HEK293 (cell line): ENCODE results near the gene AXDND1.

Experiments
- CTCF ChIA-PET: fragments of 350-600 bp; formaldehyde crosslinking; extraction: SDS; loops from one replicate; lab custom pipeline; 2021; ENCODE audit warnings: antibody characterized with exemption; lab: Yijun Ruan, JAX
- POLR2A ChIA-PET: fragments of 300-600 bp; formaldehyde crosslinking; extraction: SDS; loops from one replicate; lab custom pipeline; 2020; ENCODE audit warnings: antibody characterized with exemption, inconsistent platforms; lab: Yijun Ruan, JAX
- H3K27ac ChIP-seq: fragments of 200-500 bp; sonication (Bioruptor generic); 2 replicates; pipeline ENCODE4 v1.5.1; 2014; ENCODE audit warnings: low read depth, low read length, control low read depth, inconsistent platforms; ENCODE audit errors: extremely low read depth
- H3K36me3 ChIP-seq, 2 experiments: fragments of 200-500 bp in 1 of 2; sonication (Bioruptor generic) in 1 of 2; 1 replicate in 1 of 2; 2 replicates in 1 of 2; pipeline ENCODE4 v1.5.1; 2014 to 2017; ENCODE audit warnings: inconsistent platforms in 2 of 2, low read length in 2 of 2; ENCODE audit not compliant: control insufficient read depth in 2 of 2, insufficient read depth in 1 of 2
- H3K4me1 ChIP-seq: fragments of 200-500 bp; sonication (Bioruptor generic); 2 replicates; pipeline ENCODE4 v1.5.1; 2014; ENCODE audit warnings: mild to moderate bottlenecking, low read length, inconsistent platforms; ENCODE audit not compliant: control insufficient read depth, insufficient read depth
- H3K4me3 ChIP-seq: 2 replicates; pipeline ENCODE4 v1.5.1; 2011; ENCODE audit warnings: low read depth, mild to moderate bottlenecking, control low read depth, low read length, moderate library complexity
- H3K9me3 ChIP-seq: fragments of 200-500 bp; sonication (Bioruptor generic); 2 replicates; pipeline ENCODE4 v1.5.1; 2014; ENCODE audit warnings: low read depth, low read length, inconsistent platforms; ENCODE audit not compliant: control insufficient read depth, insufficient read depth
- HOXC10 ChIP-seq: sonication (generic); formaldehyde crosslinking; IDR thresholded peaks from 2 replicates; pipeline ENCODE4 v1.8.1; 2023; ENCODE audit warnings: mild to moderate bottlenecking, missing genetic modification reagents
- KLF8 ChIP-seq: fragments of 450-650 bp; formaldehyde crosslinking; IDR thresholded peaks from 2 replicates; pipeline ENCODE4 v1.5.1; 2016; ENCODE audit warnings: missing biosample characterization, missing genetic modification characterization
- REPIN1 ChIP-seq: fragments of 450-650 bp; formaldehyde crosslinking; IDR thresholded peaks from 2 replicates; pipeline ENCODE4 v1.5.1; 2017; ENCODE audit warnings: missing biosample characterization, missing genetic modification characterization, low read depth
- TCF7L2 ChIP-seq: IDR thresholded peaks from 2 replicates; pipeline ENCODE4 v1.6.1; 2011; ENCODE audit warnings: low read depth, mild to moderate bottlenecking, inconsistent platforms, low read length, moderate library complexity, borderline replicate concordance
- TRIM28 ChIP-seq: IDR thresholded peaks from 2 replicates; pipeline ENCODE4 v1.6.1; 2011; ENCODE audit warnings: low read length, control low read depth, borderline replicate concordance
- ZBTB21 ChIP-seq: fragments of 450-650 bp; formaldehyde crosslinking; IDR thresholded peaks from 2 replicates; pipeline ENCODE4 v1.5.1; 2017; ENCODE audit warnings: missing biosample characterization, missing genetic modification characterization
- ZBTB8A ChIP-seq: fragments of 450-650 bp; formaldehyde crosslinking; IDR thresholded peaks from 2 replicates; pipeline ENCODE4 v1.5.1; 2016; ENCODE audit warnings: missing biosample characterization, missing genetic modification characterization
- ZIC2 ChIP-seq: fragments of 450-650 bp; formaldehyde crosslinking; IDR thresholded peaks from 2 replicates; pipeline ENCODE4 v1.5.1; 2016; ENCODE audit warnings: missing biosample characterization, missing genetic modification characterization
- ZNF10 ChIP-seq: fragments of 450-650 bp; formaldehyde crosslinking; IDR thresholded peaks from 2 replicates; pipeline ENCODE4 v1.5.1; 2017; ENCODE audit warnings: missing biosample characterization, missing genetic modification characterization
- ZNF146 ChIP-seq: fragments of 450-650 bp; formaldehyde crosslinking; IDR thresholded peaks from 2 replicates; pipeline ENCODE4 v1.5.1; 2016; ENCODE audit warnings: missing biosample characterization, missing genetic modification characterization
- ZNF157 ChIP-seq: fragments of 450-650 bp; formaldehyde crosslinking; IDR thresholded peaks from 2 replicates; pipeline ENCODE4 v1.5.1; 2016; ENCODE audit warnings: missing biosample characterization, missing genetic modification characterization
- ZNF23 ChIP-seq: fragments of 450-650 bp; formaldehyde crosslinking; IDR thresholded peaks from 2 replicates; pipeline ENCODE4 v1.5.1; 2016; ENCODE audit warnings: missing biosample characterization, missing genetic modification characterization, borderline replicate concordance
- ZNF366 ChIP-seq: fragments of 450-650 bp; formaldehyde crosslinking; conservative IDR thresholded peaks from 2 replicates; pipeline ENCODE4 v1.5.1; 2016; ENCODE audit warnings: missing biosample characterization, missing genetic modification characterization
- ZNF426 ChIP-seq: fragments of 450-650 bp; formaldehyde crosslinking; IDR thresholded peaks from 2 replicates; pipeline ENCODE4 v1.5.1; 2017; ENCODE audit warnings: missing biosample characterization, missing genetic modification characterization, mild to moderate bottlenecking, inconsistent platforms, moderate library complexity
- ZNF433 ChIP-seq: fragments of 450-650 bp; formaldehyde crosslinking; IDR thresholded peaks from 2 replicates; pipeline ENCODE4 v1.5.1; 2016; ENCODE audit warnings: missing biosample characterization, missing genetic modification characterization, low read depth
- ZNF473 ChIP-seq: fragments of 450-650 bp; formaldehyde crosslinking; IDR thresholded peaks from 2 replicates; pipeline ENCODE4 v1.5.1; 2017; ENCODE audit warnings: missing biosample characterization, missing genetic modification characterization
- ZNF510 ChIP-seq: fragments of 450-650 bp; formaldehyde crosslinking; IDR thresholded peaks from 2 replicates; pipeline ENCODE4 v1.5.1; 2018; ENCODE audit warnings: mild to moderate bottlenecking, missing genetic modification characterization, missing biosample characterization; ENCODE audit not compliant: insufficient replicate concordance
- ZNF544 ChIP-seq: fragments of 450-650 bp; formaldehyde crosslinking; IDR thresholded peaks from 2 replicates; pipeline ENCODE4 v1.5.0; 2017; ENCODE audit warnings: missing biosample characterization, missing genetic modification characterization
- TF ChIP-seq, protein P1 (sequence below): fragments of 450-650 bp; formaldehyde crosslinking; IDR thresholded peaks from 2 replicates; pipeline ENCODE4 v1.5.1; 2016; ENCODE audit warnings: missing biosample characterization, missing genetic modification characterization
- TF ChIP-seq, protein P2 (sequence below): fragments of 450-650 bp; formaldehyde crosslinking; IDR thresholded peaks from 2 replicates; pipeline ENCODE4 v1.5.1; 2016; ENCODE audit warnings: missing biosample characterization, missing genetic modification characterization
- TF ChIP-seq, protein P3 (sequence below): fragments of 450-650 bp; formaldehyde crosslinking; IDR thresholded peaks from 2 replicates; pipeline ENCODE4 v1.5.1; 2016; ENCODE audit warnings: missing biosample characterization, missing genetic modification characterization
- TF ChIP-seq, protein P4 (sequence below): fragments of 450-650 bp; formaldehyde crosslinking; IDR thresholded peaks from 2 replicates; pipeline ENCODE4 v1.5.1; 2016; ENCODE audit warnings: missing biosample characterization, missing genetic modification characterization
- TF ChIP-seq, protein P5 (sequence below): fragments of 450-650 bp; formaldehyde crosslinking; IDR thresholded peaks from 2 replicates; pipeline ENCODE4; 2016; ENCODE audit warnings: missing biosample characterization, missing genetic modification characterization
- TF ChIP-seq, protein P6 (sequence below): sonication (generic); formaldehyde crosslinking; IDR thresholded peaks from 2 replicates; pipeline ENCODE4 v1.8.1; 2022; ENCODE audit warnings: mild to moderate bottlenecking, moderate library complexity, missing genetic modification reagents
- TF ChIP-seq, protein P7 (sequence below): fragments of 450-650 bp; formaldehyde crosslinking; IDR thresholded peaks from 2 replicates; pipeline ENCODE4 v1.5.1; 2016; ENCODE audit warnings: missing biosample characterization, missing genetic modification characterization
- TF ChIP-seq, protein P8 (sequence below): fragments of 450-650 bp; formaldehyde crosslinking; IDR thresholded peaks from 2 replicates; pipeline ENCODE4 v1.5.1; 2017; ENCODE audit warnings: missing biosample characterization, missing genetic modification characterization

The AXDND1 gene

DNA sequence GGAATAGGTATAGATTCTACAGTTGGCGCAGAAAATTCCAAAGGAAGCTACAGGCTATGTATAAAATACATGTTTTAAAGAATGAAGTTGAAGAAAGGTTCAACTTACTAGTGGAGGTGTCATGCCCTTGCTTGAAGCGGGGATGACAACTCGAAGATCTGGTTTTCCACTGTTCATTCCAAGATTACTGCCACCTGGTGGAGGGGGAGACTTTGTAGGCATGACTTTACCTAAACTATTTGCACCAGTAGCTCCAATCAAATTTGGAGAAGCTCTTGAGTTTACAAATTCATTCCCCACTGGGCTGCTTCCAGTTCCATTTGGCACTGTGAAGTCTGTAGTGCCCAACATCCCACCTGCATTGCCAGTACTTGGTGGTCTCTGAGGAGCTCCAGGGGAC, 81.7 kb downstream of the AXDND1 start (continued):
- TF ChIP-seq, protein P1, sequence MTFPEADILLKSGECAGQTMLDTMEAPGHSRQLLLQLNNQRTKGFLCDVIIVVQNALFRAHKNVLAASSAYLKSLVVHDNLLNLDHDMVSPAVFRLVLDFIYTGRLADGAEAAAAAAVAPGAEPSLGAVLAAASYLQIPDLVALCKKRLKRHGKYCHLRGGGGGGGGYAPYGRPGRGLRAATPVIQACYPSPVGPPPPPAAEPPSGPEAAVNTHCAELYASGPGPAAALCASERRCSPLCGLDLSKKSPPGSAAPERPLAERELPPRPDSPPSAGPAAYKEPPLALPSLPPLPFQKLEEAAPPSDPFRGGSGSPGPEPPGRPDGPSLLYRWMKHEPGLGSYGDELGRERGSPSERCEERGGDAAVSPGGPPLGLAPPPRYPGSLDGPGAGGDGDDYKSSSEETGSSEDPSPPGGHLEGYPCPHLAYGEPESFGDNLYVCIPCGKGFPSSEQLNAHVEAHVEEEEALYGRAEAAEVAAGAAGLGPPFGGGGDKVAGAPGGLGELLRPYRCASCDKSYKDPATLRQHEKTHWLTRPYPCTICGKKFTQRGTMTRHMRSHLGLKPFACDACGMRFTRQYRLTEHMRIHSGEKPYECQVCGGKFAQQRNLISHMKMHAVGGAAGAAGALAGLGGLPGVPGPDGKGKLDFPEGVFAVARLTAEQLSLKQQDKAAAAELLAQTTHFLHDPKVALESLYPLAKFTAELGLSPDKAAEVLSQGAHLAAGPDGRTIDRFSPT (tag by site-specific recombination): no peak
- no peak for TF ChIP-seq ZNF433
- TF ChIP-seq, protein P2, sequence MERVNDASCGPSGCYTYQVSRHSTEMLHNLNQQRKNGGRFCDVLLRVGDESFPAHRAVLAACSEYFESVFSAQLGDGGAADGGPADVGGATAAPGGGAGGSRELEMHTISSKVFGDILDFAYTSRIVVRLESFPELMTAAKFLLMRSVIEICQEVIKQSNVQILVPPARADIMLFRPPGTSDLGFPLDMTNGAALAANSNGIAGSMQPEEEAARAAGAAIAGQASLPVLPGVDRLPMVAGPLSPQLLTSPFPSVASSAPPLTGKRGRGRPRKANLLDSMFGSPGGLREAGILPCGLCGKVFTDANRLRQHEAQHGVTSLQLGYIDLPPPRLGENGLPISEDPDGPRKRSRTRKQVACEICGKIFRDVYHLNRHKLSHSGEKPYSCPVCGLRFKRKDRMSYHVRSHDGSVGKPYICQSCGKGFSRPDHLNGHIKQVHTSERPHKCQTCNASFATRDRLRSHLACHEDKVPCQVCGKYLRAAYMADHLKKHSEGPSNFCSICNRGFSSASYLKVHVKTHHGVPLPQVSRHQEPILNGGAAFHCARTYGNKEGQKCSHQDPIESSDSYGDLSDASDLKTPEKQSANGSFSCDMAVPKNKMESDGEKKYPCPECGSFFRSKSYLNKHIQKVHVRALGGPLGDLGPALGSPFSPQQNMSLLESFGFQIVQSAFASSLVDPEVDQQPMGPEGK (tag by site-specific recombination): no peak
- TF ChIP-seq, protein P3, sequence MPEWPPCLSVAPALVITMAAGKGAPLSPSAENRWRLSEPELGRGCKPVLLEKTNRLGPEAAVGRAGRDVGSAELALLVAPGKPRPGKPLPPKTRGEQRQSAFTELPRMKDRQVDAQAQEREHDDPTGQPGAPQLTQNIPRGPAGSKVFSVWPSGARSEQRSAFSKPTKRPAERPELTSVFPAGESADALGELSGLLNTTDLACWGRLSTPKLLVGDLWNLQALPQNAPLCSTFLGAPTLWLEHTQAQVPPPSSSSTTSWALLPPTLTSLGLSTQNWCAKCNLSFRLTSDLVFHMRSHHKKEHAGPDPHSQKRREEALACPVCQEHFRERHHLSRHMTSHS: no peak
- TF ChIP-seq ZBTB21 (tag by site-specific recombination): no peak
- TF ChIP-seq, protein P4, sequence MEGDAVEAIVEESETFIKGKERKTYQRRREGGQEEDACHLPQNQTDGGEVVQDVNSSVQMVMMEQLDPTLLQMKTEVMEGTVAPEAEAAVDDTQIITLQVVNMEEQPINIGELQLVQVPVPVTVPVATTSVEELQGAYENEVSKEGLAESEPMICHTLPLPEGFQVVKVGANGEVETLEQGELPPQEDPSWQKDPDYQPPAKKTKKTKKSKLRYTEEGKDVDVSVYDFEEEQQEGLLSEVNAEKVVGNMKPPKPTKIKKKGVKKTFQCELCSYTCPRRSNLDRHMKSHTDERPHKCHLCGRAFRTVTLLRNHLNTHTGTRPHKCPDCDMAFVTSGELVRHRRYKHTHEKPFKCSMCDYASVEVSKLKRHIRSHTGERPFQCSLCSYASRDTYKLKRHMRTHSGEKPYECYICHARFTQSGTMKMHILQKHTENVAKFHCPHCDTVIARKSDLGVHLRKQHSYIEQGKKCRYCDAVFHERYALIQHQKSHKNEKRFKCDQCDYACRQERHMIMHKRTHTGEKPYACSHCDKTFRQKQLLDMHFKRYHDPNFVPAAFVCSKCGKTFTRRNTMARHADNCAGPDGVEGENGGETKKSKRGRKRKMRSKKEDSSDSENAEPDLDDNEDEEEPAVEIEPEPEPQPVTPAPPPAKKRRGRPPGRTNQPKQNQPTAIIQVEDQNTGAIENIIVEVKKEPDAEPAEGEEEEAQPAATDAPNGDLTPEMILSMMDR (tag by site-specific recombination): no peak
- TF ChIP-seq ZBTB8A: no peak
- no peak for TF ChIP-seq HOXC10 (CRISPR knock-in tag)
- no peak for TF ChIP-seq ZNF10 (tag by site-specific recombination)
- TF ChIP-seq REPIN1 (tag by site-specific recombination): no peak
- TF ChIP-seq ZNF146 (tag by site-specific recombination): no peak
- TF ChIP-seq, all 188 proteins: peak for 0

DNA sequence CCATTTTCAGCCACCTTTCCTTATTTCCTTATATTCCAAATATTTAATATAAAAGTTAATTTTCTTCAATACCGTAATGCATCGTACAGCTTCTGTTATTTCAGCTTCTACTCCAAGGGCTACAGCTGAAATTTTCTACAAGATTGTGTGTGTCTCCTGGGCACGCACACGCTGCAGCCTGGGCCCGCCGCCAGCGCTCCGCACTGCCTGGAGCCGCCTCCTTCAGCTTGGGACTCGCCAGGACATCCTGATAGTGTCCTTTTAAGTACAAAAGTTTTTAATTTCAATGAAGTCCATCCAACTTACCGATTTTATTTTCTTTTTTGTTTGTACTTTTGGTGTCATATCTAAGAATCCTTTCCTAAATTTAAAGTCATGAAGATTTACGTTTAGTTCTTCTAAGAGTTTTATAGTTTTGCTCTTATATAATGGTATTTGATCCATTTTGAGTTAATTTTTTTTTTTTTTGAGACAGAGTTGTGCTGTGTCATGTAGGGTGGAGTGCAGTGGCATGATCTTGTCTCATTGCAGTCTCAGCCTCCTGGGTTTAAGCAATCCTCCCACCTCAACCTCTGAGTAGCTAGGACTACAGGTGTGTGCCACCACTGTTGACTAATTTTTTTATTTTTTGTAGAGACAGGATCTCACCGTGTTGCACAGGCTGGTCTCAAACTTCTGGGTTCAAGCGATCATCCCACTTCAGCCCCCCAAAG, 82.8 kb downstream of the AXDND1 start:
- CTCF ChIA-PET: interaction anchor here (0.6 to 1.6 kb wide), 10 partner anchors 9 to 982 kb away, joined by 3 to 5 read pairs (median 4); no protein-coding TSS in a partner anchor
- no peaks in the 10 kb centered on the region for H3K9me3 ChIP-seq
- no peaks in the 10 kb centered on the region for H3K4me1 ChIP-seq
- H3K27ac ChIP-seq: no peak overlapping the region
- H3K4me3 ChIP-seq: no peak overlapping the region
- POLR2A ChIA-PET: no interaction called here
- H3K36me3 ChIP-seq: no peaks in the 10 kb centered on the region
- TF ChIP-seq ZNF157 (no peak), ZNF23 (tag by site-specific recombination) (no peak), ZNF426 (tag by site-specific recombination) (no peak), ZNF544 (tag by site-specific recombination) (no peak), ZNF473 (no peak), TRIM28 (no peak), ZNF510 (tag by site-specific recombination) (no peak), TCF7L2 (no peak), ZNF366 (tag by site-specific recombination) (no peak), KLF8 (no peak), ZIC2 (tag by site-specific recombination) (no peak)
- TF ChIP-seq, protein P5, sequence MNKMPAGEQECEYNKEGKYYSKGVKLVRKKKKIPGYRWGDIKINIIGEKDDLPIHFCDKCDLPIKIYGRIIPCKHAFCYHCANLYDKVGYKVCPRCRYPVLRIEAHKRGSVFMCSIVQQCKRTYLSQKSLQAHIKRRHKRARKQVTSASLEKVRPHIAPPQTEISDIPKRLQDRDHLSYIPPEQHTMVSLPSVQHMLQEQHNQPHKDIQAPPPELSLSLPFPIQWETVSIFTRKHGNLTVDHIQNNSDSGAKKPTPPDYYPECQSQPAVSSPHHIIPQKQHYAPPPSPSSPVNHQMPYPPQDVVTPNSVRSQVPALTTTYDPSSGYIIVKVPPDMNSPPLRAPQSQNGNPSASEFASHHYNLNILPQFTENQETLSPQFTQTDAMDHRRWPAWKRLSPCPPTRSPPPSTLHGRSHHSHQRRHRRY (tag by site-specific recombination): no peak
- TF ChIP-seq, protein P6, sequence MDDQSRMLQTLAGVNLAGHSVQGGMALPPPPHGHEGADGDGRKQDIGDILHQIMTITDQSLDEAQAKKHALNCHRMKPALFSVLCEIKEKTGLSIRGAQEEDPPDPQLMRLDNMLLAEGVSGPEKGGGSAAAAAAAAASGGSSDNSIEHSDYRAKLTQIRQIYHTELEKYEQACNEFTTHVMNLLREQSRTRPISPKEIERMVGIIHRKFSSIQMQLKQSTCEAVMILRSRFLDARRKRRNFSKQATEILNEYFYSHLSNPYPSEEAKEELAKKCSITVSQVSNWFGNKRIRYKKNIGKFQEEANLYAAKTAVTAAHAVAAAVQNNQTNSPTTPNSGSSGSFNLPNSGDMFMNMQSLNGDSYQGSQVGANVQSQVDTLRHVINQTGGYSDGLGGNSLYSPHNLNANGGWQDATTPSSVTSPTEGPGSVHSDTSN: no peak
- TF ChIP-seq, protein P7, sequence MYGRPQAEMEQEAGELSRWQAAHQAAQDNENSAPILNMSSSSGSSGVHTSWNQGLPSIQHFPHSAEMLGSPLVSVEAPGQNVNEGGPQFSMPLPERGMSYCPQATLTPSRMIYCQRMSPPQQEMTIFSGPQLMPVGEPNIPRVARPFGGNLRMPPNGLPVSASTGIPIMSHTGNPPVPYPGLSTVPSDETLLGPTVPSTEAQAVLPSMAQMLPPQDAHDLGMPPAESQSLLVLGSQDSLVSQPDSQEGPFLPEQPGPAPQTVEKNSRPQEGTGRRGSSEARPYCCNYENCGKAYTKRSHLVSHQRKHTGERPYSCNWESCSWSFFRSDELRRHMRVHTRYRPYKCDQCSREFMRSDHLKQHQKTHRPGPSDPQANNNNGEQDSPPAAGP (tag by site-specific recombination): no peak
- TF ChIP-seq, protein P8, sequence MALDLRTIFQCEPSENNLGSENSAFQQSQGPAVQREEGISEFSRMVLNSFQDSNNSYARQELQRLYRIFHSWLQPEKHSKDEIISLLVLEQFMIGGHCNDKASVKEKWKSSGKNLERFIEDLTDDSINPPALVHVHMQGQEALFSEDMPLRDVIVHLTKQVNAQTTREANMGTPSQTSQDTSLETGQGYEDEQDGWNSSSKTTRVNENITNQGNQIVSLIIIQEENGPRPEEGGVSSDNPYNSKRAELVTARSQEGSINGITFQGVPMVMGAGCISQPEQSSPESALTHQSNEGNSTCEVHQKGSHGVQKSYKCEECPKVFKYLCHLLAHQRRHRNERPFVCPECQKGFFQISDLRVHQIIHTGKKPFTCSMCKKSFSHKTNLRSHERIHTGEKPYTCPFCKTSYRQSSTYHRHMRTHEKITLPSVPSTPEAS (tag by site-specific recombination): no peak
